HepG2 (cell line): ENCODE measurements around the gene TNP1. TPM values are rescaled to one million over a fixed set of nuclear protein-coding genes. Genes with fewer than 3 reads are reported as not detected.

ENCODE experiments used
- ATAC-seq: fragments of 200-7000 bp; cut with Tn5 transposase; 3 replicates; pipeline ENCODE4 v1.9.1; 2020; ENCODE audit warnings: mild to moderate bottlenecking, moderate library complexity
- BruUV-seq: library from RNA; stranded (reverse); fragments of 400-500 nt; replicated peaks from 2 replicates; lab custom pipeline; 2021; lab: Mats Ljungman, UMichigan
- CTCF ChIA-PET: fragments of 300-600 bp; formaldehyde crosslinking; extraction: SDS; loops from one replicate; lab custom pipeline; 2021; ENCODE audit warnings: low total read pairs, inconsistent platforms, low intra/inter-chr PET ratio; lab: Yijun Ruan, JAX
- POLR2A ChIA-PET: fragments of 350-600 bp; sonication (Branson Sonifier 250); formaldehyde crosslinking; loops from one replicate; lab custom pipeline; 2020; ENCODE audit warnings: antibody characterized with exemption, inconsistent platforms; lab: Yijun Ruan, JAX
- DNase-seq: peaks from one replicate; pipeline ENCODE4 v3.0.0-alpha.2; 2015; ENCODE audit warnings: low spot score
- FAIRE-seq: peaks from 3 replicates; lab custom pipeline; 2011; peaks lifted over from hg19 to GRCh38; lab: Jason Lieb, UNC
- H2AFZ ChIP-seq: one replicate; pipeline ENCODE4 v1.6.1; 2011; ENCODE audit warnings: low read length, inconsistent platforms
- H3K27ac ChIP-seq: fragments of 300-600 bp; 3 replicates; pipeline ENCODE4 v1.8.0; 2011; ENCODE audit warnings: mixed run types, mild to moderate bottlenecking, mixed read lengths, low read length, inconsistent platforms; ENCODE audit not compliant: insufficient read depth; ENCODE audit errors: extremely low read length
- H3K27me3 ChIP-seq, 2 experiments: fragments of 200-600 bp in 1 of 2; 2 replicates in 1 of 2; 3 replicates in 1 of 2; pipeline versions ENCODE4 v1.6.0 to v1.8.0; 2011; ENCODE audit warnings: low read length in 2 of 2, mild to moderate bottlenecking in 2 of 2, moderate library complexity in 2 of 2, inconsistent platforms in 1 of 2; ENCODE audit not compliant: insufficient read depth in 2 of 2, control insufficient read depth in 1 of 2
- H3K36me3 ChIP-seq, 2 experiments: fragments of 200-600 bp in 1 of 2; replicated peaks in 1 of 2; 2 replicates in 1 of 2; 3 replicates in 1 of 2; pipeline versions ENCODE4 v1.5.1 to v1.8.0; 2011; ENCODE audit warnings: low read length in 2 of 2, inconsistent platforms in 1 of 2; ENCODE audit not compliant: insufficient read depth in 2 of 2, control insufficient read depth in 1 of 2
- H3K4me1 ChIP-seq: 2 replicates; pipeline ENCODE4 v1.5.1; 2012; ENCODE audit warnings: low read length, inconsistent platforms; ENCODE audit not compliant: insufficient read depth
- H3K4me2 ChIP-seq: 2 replicates; pipeline ENCODE4 v1.6.0; 2011; ENCODE audit warnings: low read depth, low read length, inconsistent platforms
- H3K4me3 ChIP-seq, 3 experiments: fragments of 200-600 bp in 1 of 3; sonication (generic), shearing (Covaris generic) in 1 of 3; replicated peaks in 1 of 3; 2 replicates each; pipeline ENCODE4 v1.5.1; 2011 to 2016; ENCODE audit warnings: low read length in 3 of 3, inconsistent platforms in 2 of 3, low read depth in 2 of 3, mild to moderate bottlenecking in 2 of 3, control low read depth in 1 of 3, mixed read lengths in 1 of 3; ENCODE audit not compliant: insufficient read depth in 1 of 3
- H3K79me2 ChIP-seq: one replicate; pipeline ENCODE4 v1.6.1; 2011; ENCODE audit warnings: low read length, inconsistent platforms; ENCODE audit not compliant: insufficient read depth
- H3K9ac ChIP-seq: 2 replicates; pipeline ENCODE4 v1.6.0; 2011; ENCODE audit warnings: mild to moderate bottlenecking, low read depth, low read length, inconsistent platforms; ENCODE audit not compliant: insufficient read depth
- H3K9me3 ChIP-seq: 2 replicates; pipeline ENCODE4 v1.5.1; 2012; ENCODE audit warnings: mild to moderate bottlenecking, low read length
- H4K20me1 ChIP-seq: 2 replicates; pipeline ENCODE4 v1.6.0; 2011; ENCODE audit warnings: inconsistent platforms, mild to moderate bottlenecking, low read length, moderate library complexity; ENCODE audit not compliant: insufficient read depth
- ARHGAP35 ChIP-seq: sonication (generic); formaldehyde crosslinking; IDR thresholded peaks from 2 replicates; pipeline ENCODE4 v1.9.0; 2022; ENCODE audit warnings: mild to moderate bottlenecking, inconsistent platforms, moderate library complexity, missing genetic modification reagents, borderline replicate concordance
- ATF5 ChIP-seq: sonication (generic); formaldehyde crosslinking; IDR thresholded peaks from 2 replicates; pipeline ENCODE4 v1.4.0; 2020; ENCODE audit warnings: mild to moderate bottlenecking, low read depth, missing genetic modification reagents
- JDP2 ChIP-seq: sonication (generic); formaldehyde crosslinking; IDR thresholded peaks from 2 replicates; pipeline ENCODE4 v1.8.1; 2022; ENCODE audit warnings: missing genetic modification reagents, borderline replicate concordance
- NFRKB ChIP-seq: fragments of 450-650 bp; IDR thresholded peaks from 2 replicates; pipeline ENCODE4 v1.6.1; 2017
- TCF12 ChIP-seq, 2 experiments: fragments of 450-650 bp in 1 of 2; sonication (generic) in 1 of 2; formaldehyde crosslinking in 1 of 2; IDR thresholded peaks; 2 replicates each; pipeline versions ENCODE4 v1.6.1 to v1.8.0; 2017 to 2022; ENCODE audit warnings: antibody characterized with exemption in 1 of 2, mild to moderate bottlenecking in 1 of 2, missing genetic modification reagents in 1 of 2, moderate library complexity in 1 of 2
- ZBTB4 ChIP-seq: sonication (generic); formaldehyde crosslinking; IDR thresholded peaks from 2 replicates; pipeline ENCODE4 v1.4.0; 2020; ENCODE audit warnings: missing genetic modification reagents, mild to moderate bottlenecking, borderline replicate concordance
- ZNF205 ChIP-seq: IDR thresholded peaks from 2 replicates; pipeline ENCODE4 v1.6.1; 2018; ENCODE audit warnings: missing biosample characterization, missing genetic modification reagents
- ZNF501 ChIP-seq: sonication (generic); formaldehyde crosslinking; IDR thresholded peaks from 2 replicates; pipeline ENCODE4 v1.5.1; 2020; ENCODE audit warnings: mild to moderate bottlenecking, moderate library complexity, missing genetic modification reagents
- ZUFSP ChIP-seq: sonication (generic); formaldehyde crosslinking; IDR thresholded peaks from 2 replicates; pipeline ENCODE4 v1.9.0; 2021; ENCODE audit warnings: missing genetic modification reagents, mild to moderate bottlenecking, borderline replicate concordance
- ZZZ3 ChIP-seq: sonication (generic); formaldehyde crosslinking; IDR thresholded peaks from 2 replicates; pipeline ENCODE4 v1.4.0; 2020; ENCODE audit warnings: missing genetic modification reagents, mild to moderate bottlenecking, borderline replicate concordance
- WGBS: methylation state at CpG from one replicate; pipeline ENCODE4 v1.1.6; 2017; ENCODE audit warnings: low lambda C conversion rate; 5-methylcytosine and 5-hydroxymethylcytosine counted together
- in situ Hi-C: cut with HindIII; loops from 2 replicates; pipeline ENCODE4 v1.10.0; 2017; ENCODE audit warnings: low pct_unique_long_range_greater_than_20kb; ENCODE audit not compliant: extremely low pct_ligation_motif_present
- intact Hi-C: fragments of 100-400 bp; cut with micrococcal nuclease; formaldehyde crosslinking; loops from one replicate; pipeline ENCODE4 v1.10.0; 2022; ENCODE audit not compliant: unreplicated experiment
- polyA plus RNA-seq, 8 experiments: library from polyadenylated mRNA; depleted of rRNA in 3 of 8; stranded (reverse) in 7 of 8; unstranded in 1 of 8; fragments of >200 nt; fragmentation: Illumina TruSeq in 4 of 8; extraction: Trizol in 4 of 8; gene quantifications; 2 replicates each; pipeline versions ENCODE4 v1.2.1 to v1.2.3, GENCODE V29; 2011 to 2016; ENCODE audit warnings: low read depth in 4 of 8, missing spikeins in 1 of 8, mixed read lengths in 1 of 8; ENCODE audit not compliant: insufficient read depth in 1 of 8
- total RNA-seq, 5 experiments: library from RNA; depleted of rRNA; stranded (reverse); fragments of >200 nt; fragmentation: Illumina TruSeq; extraction: Trizol; gene quantifications; 2 replicates each; pipeline ENCODE4 v1.2.3, GENCODE V29; 2016; ENCODE audit warnings: low read depth in 1 of 5
- TF ChIP-seq, protein P1 (sequence below): sonication (generic); formaldehyde crosslinking; conservative IDR thresholded peaks from 2 replicates; pipeline ENCODE4 v1.5.0; 2020; ENCODE audit warnings: missing genetic modification reagents

TNP1 gene
- total and polyA plus RNA-seq, 2 of the 13 experiments (the other 11 are each of a cell fraction or from before 2014, with no cell fraction given) = not detected

DNA sequence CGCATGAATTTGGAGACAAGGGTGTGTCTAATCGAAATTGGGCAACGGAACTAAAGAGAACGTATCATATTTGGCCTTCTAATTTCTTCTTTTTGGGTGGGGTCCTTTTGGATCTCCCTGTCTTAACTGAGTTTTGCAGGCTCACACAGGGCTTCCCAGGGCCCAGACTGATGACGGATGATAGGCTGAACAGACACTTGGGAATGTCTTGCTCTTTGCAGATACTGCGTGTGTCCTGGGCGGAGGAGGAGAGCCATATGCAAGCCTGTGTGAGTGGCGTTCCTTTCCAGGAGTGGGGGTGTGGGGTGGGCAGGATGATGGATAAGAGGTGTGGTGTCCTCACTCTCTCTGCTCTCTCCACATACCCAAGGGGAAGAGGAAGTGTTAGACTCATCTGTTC lies 40.1 kb downstream of the TNP1 start:
- Histone ChIP-seq H3K27ac (no peak overlapping the region), H3K9ac (no peak overlapping the region), H3K4me2 (no peak overlapping the region), H3K9me3 (no peaks in the 10 kb centered on the region), H3K4me3 (no peak overlapping the region), H3K4me1 (no peaks in the 10 kb centered on the region), H3K27me3 (peaks cover 0 to 6% of the 10 kb centered on the region in 2 experiments; a peak in 2 of 5 replicates), H4K20me1 (no peaks in the 10 kb centered on the region), H3K36me3 (no peaks in the 10 kb centered on the region), H3K79me2 (no peaks in the 10 kb centered on the region), H2AFZ (no peak overlapping the region)
- FAIRE-seq = no peak
- 39% methylated on average over 8 of the region's 8 CpGs for WGBS
- no peak for ATAC-seq
- no peak for DNase-seq
- BruUV-seq = no TSS peak
- POLR2A ChIA-PET = no interaction called here
- CTCF ChIA-PET = no interaction called here
- in situ Hi-C loops = no loop called here
- no peak for TF ChIP-seq ZBTB4 (CRISPR knock-in tag)
- TF ChIP-seq ZNF501 (CRISPR knock-in tag) = no peak
- intact Hi-C loops = no loop called here

GRCh38 chr2:216819055-216819454 lies 40.8 kb downstream of the TNP1 start:
- Histone ChIP-seq H3K4me2 (no peak overlapping the region), H3K27ac (no peak overlapping the region), H3K79me2 (no peaks in the 10 kb centered on the region), H3K9me3 (no peaks in the 10 kb centered on the region), H3K4me1 (no peaks in the 10 kb centered on the region), H3K9ac (no peak overlapping the region), H2AFZ (no peak overlapping the region), H3K4me3 (no peak overlapping the region), H4K20me1 (no peaks in the 10 kb centered on the region), H3K27me3 (peaks cover 0 to 6% of the 10 kb centered on the region in 2 experiments; a peak in 2 of 5 replicates), H3K36me3 (no peaks in the 10 kb centered on the region)
- no peak for ATAC-seq
- ChIA-PET CTCF (no interaction called here), POLR2A (no interaction called here)
- no peak for DNase-seq
- WGBS = 0% methylated on average over 3 of the region's 3 CpGs
- intact Hi-C loops (no loop called here), in situ Hi-C loops (no loop called here)
- no TSS peak for BruUV-seq
- FAIRE-seq = no peak
- TF ChIP-seq ZNF205 (CRISPR knock-in tag) (no peak), JDP2 (CRISPR knock-in tag) (no peak), ZUFSP (CRISPR knock-in tag) (no peak), NFRKB (no peak), ARHGAP35 (CRISPR knock-in tag) (no peak), ATF5 (CRISPR knock-in tag) (no peak), ZZZ3 (no peak), TCF12 (IDR thresholded peaks at IDR 0.05) (no peak), TCF12 (CRISPR knock-in tag; IDR thresholded peaks at IDR 0.05) (no peak)
- TF ChIP-seq, protein P1, sequence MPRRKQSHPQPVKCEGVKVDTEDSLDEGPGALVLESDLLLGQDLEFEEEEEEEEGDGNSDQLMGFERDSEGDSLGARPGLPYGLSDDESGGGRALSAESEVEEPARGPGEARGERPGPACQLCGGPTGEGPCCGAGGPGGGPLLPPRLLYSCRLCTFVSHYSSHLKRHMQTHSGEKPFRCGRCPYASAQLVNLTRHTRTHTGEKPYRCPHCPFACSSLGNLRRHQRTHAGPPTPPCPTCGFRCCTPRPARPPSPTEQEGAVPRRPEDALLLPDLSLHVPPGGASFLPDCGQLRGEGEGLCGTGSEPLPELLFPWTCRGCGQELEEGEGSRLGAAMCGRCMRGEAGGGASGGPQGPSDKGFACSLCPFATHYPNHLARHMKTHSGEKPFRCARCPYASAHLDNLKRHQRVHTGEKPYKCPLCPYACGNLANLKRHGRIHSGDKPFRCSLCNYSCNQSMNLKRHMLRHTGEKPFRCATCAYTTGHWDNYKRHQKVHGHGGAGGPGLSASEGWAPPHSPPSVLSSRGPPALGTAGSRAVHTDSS (CRISPR knock-in tag) = no peak
